ENCODE data around the gene GNPNAT1. TPM values are rescaled to one million over a fixed set of nuclear protein-coding genes. Genes with fewer than 3 reads are reported as not detected.
"Not testable (repeated sequence)": the region's sequence is repeated elsewhere in the genome, so short reads cannot be mapped to it uniquely, and the experiment has no call there.

Gene GNPNAT1
- total RNA-seq, 6 experiments from 2014 or later, result 43.1 to 53.6 (median 47.2) TPM

- TF ChIP-seq CTCF (IDR thresholded peaks at IDR 0.05), result no peak
- Mint-ChIP-seq H3K27me3 (ENCODE audit: insufficient read depth) (no peaks in the 10 kb centered on the region), H3K4me3 (no peak overlapping the region), H3K27ac (no peak overlapping the region), H3K4me1 (ENCODE audit: low read depth) (peaks cover 28% of the 10 kb centered on the region), H3K9me3 (no peaks in the 10 kb centered on the region), H3K36me3 (ENCODE audit: low read depth) (peaks cover 4% of the 10 kb centered on the region)
- no peak for DNase-seq
Measured at GRCh38 chr14:52767058-52767833, 24.2 kb downstream of the GNPNAT1 start.

- not testable (repeated sequence) for H3K27ac Mint-ChIP-seq; H3K4me3 Mint-ChIP-seq; H3K36me3 Mint-ChIP-seq (ENCODE audit: low read depth); H3K27me3 Mint-ChIP-seq (ENCODE audit: insufficient read depth); DNase-seq; H3K9me3 Mint-ChIP-seq
- peaks cover 10% of the 10 kb centered on the region; the same call in 1 of the 2 replicates for H3K4me1 Mint-ChIP-seq (ENCODE audit: low read depth)
Measured at GRCh38 chr14:52762923-52763322, 28.5 kb downstream of the GNPNAT1 start.

GRCh38 chr14:52759145-52759544 is 32.3 kb downstream of the GNPNAT1 start:
- H3K27me3 Mint-ChIP-seq (ENCODE audit: insufficient read depth), result no peaks in the 10 kb centered on the region
- DNase-seq, result no peak
- H3K9me3 Mint-ChIP-seq, result no peaks in the 10 kb centered on the region
- no peak overlapping the region for H3K27ac Mint-ChIP-seq
- TF ChIP-seq CTCF (IDR thresholded peaks at IDR 0.05), result no peak
- no peaks in the 10 kb centered on the region for H3K4me1 Mint-ChIP-seq (ENCODE audit: low read depth)
- H3K36me3 Mint-ChIP-seq (ENCODE audit: low read depth), result peaks cover 6% of the 10 kb centered on the region
- no peak overlapping the region for H3K4me3 Mint-ChIP-seq

GRCh38 chr14:52755607-52756316 is 35.6 kb downstream of the GNPNAT1 start:
- no peak for DNase-seq
- H3K36me3 Mint-ChIP-seq (ENCODE audit: low read depth), result no peaks in the 10 kb centered on the region
- H3K4me3 Mint-ChIP-seq, result no peak overlapping the region
- no peaks in the 10 kb centered on the region for H3K9me3 Mint-ChIP-seq
- H3K27ac Mint-ChIP-seq, result no peak overlapping the region
- no peaks in the 10 kb centered on the region for H3K27me3 Mint-ChIP-seq (ENCODE audit: insufficient read depth)
- H3K4me1 Mint-ChIP-seq (ENCODE audit: low read depth), result no peaks in the 10 kb centered on the region
- no peak for TF ChIP-seq CTCF (IDR thresholded peaks at IDR 0.05)

GRCh38 chr14:52748647-52749292 is 42.6 kb downstream of the GNPNAT1 start:
- no peak overlapping the region for H3K27ac Mint-ChIP-seq
- TF ChIP-seq CTCF (IDR thresholded peaks at IDR 0.05), result no peak
- DNase-seq, result no peak

More at GRCh38 chr14:52748647-52749292, 42.6 kb downstream of the GNPNAT1 start:
- no peaks in the 10 kb centered on the region for H3K27me3 Mint-ChIP-seq (ENCODE audit: insufficient read depth)
- H3K36me3 Mint-ChIP-seq (ENCODE audit: low read depth), result no peaks in the 10 kb centered on the region; the same call in 1 of the 2 replicates
- H3K9me3 Mint-ChIP-seq, result no peaks in the 10 kb centered on the region
- H3K4me3 Mint-ChIP-seq, result no peak overlapping the region
- peaks cover 9% of the 10 kb centered on the region for H3K4me1 Mint-ChIP-seq (ENCODE audit: low read depth)

Data from HFFc6 (cell line).